ENCODE results near the gene TNFAIP1. TPM values are rescaled to one million over a fixed set of nuclear protein-coding genes. Genes with fewer than 3 reads are reported as not detected.
A peak's percentile ranks its signal among the peaks of the same experiment; 100 is the strongest.

TNFAIP1 gene
- total RNA-seq, 4 donors from 2014 or later: 18.2 to 67.1 (median 38.4) TPM

- H3K4me3 ChIP-seq: peak overlapping the region in 1 of 2 donors; percentile 16
- no peaks in the 10 kb centered on the region for H3K36me3 ChIP-seq
- H3K4me1 ChIP-seq: no peaks in the 10 kb centered on the region
- DNase-seq: no peak
- no peak overlapping the region for H3K27ac ChIP-seq
- intact Hi-C loops (cut with DNase I; ENCODE audit: low total_unique reads): no loop called here
- H3K27me3 ChIP-seq: no peaks in the 10 kb centered on the region
- H3K9me3 ChIP-seq: no peaks in the 10 kb centered on the region
- TF ChIP-seq POLR2A (IDR thresholded peaks at IDR 0.05): no peak
- TF ChIP-seq CTCF (IDR thresholded peaks at IDR 0.05): no peak
Observed at GRCh38 chr17:28385037-28385400, 49.5 kb downstream of the TNFAIP1 start.

GRCh38 chr17:28385406-28385805 lies 49.8 kb downstream of the TNFAIP1 start:
- no peaks in the 10 kb centered on the region for H3K27me3 ChIP-seq
- TF ChIP-seq CTCF (IDR thresholded peaks at IDR 0.05) (no peak), POLR2A (IDR thresholded peaks at IDR 0.05) (no peak)
- H3K9me3 ChIP-seq: no peaks in the 10 kb centered on the region
- no peaks in the 10 kb centered on the region for H3K4me1 ChIP-seq
- intact Hi-C loops (cut with DNase I; ENCODE audit: low total_unique reads): no loop called here
- DNase-seq: no peak
- H3K4me3 ChIP-seq: no peak overlapping the region
- H3K36me3 ChIP-seq: no peaks in the 10 kb centered on the region
- H3K27ac ChIP-seq: no peak overlapping the region

- Histone ChIP-seq H3K4me3 (no peak overlapping the region), H3K27ac (no peak overlapping the region), H3K36me3 (no peaks in the 10 kb centered on the region), H3K4me1 (no peaks in the 10 kb centered on the region), H3K9me3 (no peaks in the 10 kb centered on the region), H3K27me3 (no peaks in the 10 kb centered on the region)
- DNase-seq: no peak
- intact Hi-C loops (cut with DNase I; ENCODE audit: low total_unique reads): no loop called here
- no peak for TF ChIP-seq CTCF (IDR thresholded peaks at IDR 0.05)
- TF ChIP-seq POLR2A (IDR thresholded peaks at IDR 0.05): no peak
Observed at GRCh38 chr17:28386391-28386790, 50.8 kb downstream of the TNFAIP1 start.

- no peak overlapping the region for H3K4me3 ChIP-seq
- H3K4me1 ChIP-seq: no peaks in the 10 kb centered on the region
- H3K9me3 ChIP-seq: no peaks in the 10 kb centered on the region
- H3K36me3 ChIP-seq: no peaks in the 10 kb centered on the region
- intact Hi-C loops (cut with DNase I; ENCODE audit: low total_unique reads): no loop called here
- TF ChIP-seq CTCF (IDR thresholded peaks at IDR 0.05) (no peak), POLR2A (IDR thresholded peaks at IDR 0.05) (no peak)
- no peak for DNase-seq
- H3K27ac ChIP-seq: no peak overlapping the region
- H3K27me3 ChIP-seq: no peaks in the 10 kb centered on the region
Observed at GRCh38 chr17:28388106-28388505, 52.5 kb downstream of the TNFAIP1 start.

GRCh38 chr17:28390141-28390540 lies 54.6 kb downstream of the TNFAIP1 start:
- no peaks in the 10 kb centered on the region for H3K4me1 ChIP-seq
- H3K27ac ChIP-seq: no peak overlapping the region
- TF ChIP-seq CTCF (IDR thresholded peaks at IDR 0.05) (no peak), POLR2A (IDR thresholded peaks at IDR 0.05) (no peak)
- H3K36me3 ChIP-seq: no peaks in the 10 kb centered on the region
- H3K4me3 ChIP-seq: no peak overlapping the region
- H3K9me3 ChIP-seq: no peaks in the 10 kb centered on the region
- no peak for DNase-seq
- H3K27me3 ChIP-seq: no peaks in the 10 kb centered on the region
- intact Hi-C loops (cut with DNase I; ENCODE audit: low total_unique reads): no loop called here
